ENCODE data around the gene REV3L.
A peak's percentile ranks its signal among the peaks of the same experiment; 100 is the strongest.

The REV3L gene

DNA sequence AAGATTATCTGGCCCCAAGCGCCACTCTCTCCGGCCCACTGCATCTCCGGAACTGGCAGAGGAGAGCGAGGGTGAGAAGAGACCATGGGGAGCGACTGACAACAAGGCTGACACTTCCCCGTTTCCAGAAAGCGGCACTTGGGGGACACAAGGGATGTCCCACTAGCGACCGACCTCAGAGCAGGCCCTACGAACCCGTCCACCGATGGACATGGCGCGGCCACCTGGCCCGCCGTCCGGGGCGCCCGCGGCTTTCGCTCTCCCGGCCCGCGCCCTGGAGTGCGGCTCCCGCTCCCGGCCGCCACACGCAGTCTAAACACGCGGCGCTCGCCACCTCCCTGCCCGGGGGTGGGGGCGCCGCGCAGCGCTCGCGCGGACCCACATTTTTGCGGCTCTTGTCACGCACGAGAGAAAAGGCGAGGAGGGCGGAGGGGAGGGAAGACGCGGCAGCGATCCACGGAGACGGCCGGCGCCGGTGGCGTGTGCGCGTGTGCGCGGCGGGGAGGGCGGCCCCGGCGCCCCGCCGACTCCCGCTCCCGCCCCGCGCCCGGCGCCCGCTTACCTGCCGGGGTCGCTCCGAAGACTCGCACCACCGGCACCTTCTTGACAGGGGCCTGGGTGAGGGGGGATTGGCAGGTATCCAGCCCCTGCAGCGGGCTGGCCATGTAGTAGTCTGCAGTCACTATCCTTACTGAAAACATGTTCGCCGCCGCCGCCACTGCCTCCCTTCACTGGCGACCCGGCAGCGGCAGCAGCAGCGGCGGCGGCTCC, 645 bp downstream of the REV3L start:
- no peaks in the 10 kb centered on the region for H3K27me3 ChIP-seq (replicated peaks; ENCODE audit: insufficient read depth, low read length)
- peak overlapping the region; percentile 98 for H3K27ac ChIP-seq (ENCODE audit: low read length)
- peaks cover 21% of the 10 kb centered on the region for H3K4me1 ChIP-seq (ENCODE audit: low read length)
- peak overlapping the region; percentile 79 for H3K4me2 ChIP-seq (ENCODE audit: low read depth, low read length)
- peak; percentile 44 for DNase-seq
- no peaks in the 10 kb centered on the region for H3K36me3 ChIP-seq (replicated peaks; ENCODE audit: insufficient read depth, low read length)
- peaks cover 76% of the 10 kb centered on the region for H3K79me2 ChIP-seq (ENCODE audit: low read length)
- H3K9me2 ChIP-seq (replicated peaks; ENCODE audit: insufficient read depth, low read length): no peaks in the 10 kb centered on the region
- H3F3A ChIP-seq (ENCODE audit: insufficient read depth, low read length): peaks cover 27% of the 10 kb centered on the region
- peaks cover 12% of the 10 kb centered on the region; the same call in 1 of the 2 replicates for H4K20me1 ChIP-seq (ENCODE audit: insufficient read depth, low read length)
- peak overlapping the region; percentile 94 for H3K4me3 ChIP-seq (ENCODE audit: low read length)
- peak overlapping the region; percentile 80 for H2AFZ ChIP-seq (ENCODE audit: low read length)
- TF ChIP-seq EZH2phosphoT487 (IDR thresholded peaks at IDR 0.05; ENCODE audit: low read length): no peak
- H3K9ac ChIP-seq (ENCODE audit: low read length): peak overlapping the region; percentile 98
- no peaks in the 10 kb centered on the region for H3K9me3 ChIP-seq (replicated peaks; ENCODE audit: insufficient read depth, low read length)

DNA sequence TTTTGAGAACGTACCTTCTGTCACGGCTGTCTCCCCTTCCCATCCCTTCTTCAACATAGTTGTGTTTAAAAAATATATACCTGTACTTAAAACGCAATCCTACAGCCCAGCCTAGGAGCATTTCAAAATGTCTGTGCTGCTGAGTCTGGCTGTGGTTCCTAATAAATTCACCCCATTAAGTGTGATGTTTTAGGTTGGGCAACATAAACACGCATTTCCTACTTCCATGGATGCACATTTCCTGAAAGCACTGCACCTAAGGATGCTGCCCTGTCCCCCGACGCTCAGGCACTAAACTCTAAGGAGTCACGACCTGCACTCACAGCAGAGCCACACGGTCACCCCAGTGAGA, 1.2 kb downstream of the REV3L start:
- no peaks in the 10 kb centered on the region for H3K27me3 ChIP-seq (replicated peaks; ENCODE audit: insufficient read depth, low read length)
- H3K4me1 ChIP-seq (ENCODE audit: low read length): peaks cover 20% of the 10 kb centered on the region
- TF ChIP-seq, protein P1, sequence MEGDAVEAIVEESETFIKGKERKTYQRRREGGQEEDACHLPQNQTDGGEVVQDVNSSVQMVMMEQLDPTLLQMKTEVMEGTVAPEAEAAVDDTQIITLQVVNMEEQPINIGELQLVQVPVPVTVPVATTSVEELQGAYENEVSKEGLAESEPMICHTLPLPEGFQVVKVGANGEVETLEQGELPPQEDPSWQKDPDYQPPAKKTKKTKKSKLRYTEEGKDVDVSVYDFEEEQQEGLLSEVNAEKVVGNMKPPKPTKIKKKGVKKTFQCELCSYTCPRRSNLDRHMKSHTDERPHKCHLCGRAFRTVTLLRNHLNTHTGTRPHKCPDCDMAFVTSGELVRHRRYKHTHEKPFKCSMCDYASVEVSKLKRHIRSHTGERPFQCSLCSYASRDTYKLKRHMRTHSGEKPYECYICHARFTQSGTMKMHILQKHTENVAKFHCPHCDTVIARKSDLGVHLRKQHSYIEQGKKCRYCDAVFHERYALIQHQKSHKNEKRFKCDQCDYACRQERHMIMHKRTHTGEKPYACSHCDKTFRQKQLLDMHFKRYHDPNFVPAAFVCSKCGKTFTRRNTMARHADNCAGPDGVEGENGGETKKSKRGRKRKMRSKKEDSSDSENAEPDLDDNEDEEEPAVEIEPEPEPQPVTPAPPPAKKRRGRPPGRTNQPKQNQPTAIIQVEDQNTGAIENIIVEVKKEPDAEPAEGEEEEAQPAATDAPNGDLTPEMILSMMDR (IDR thresholded peaks at IDR 0.05; ENCODE audit: low read length): no peak
- TF ChIP-seq EZH2 (optimal IDR thresholded peaks at IDR 0.05; ENCODE audit: low read depth, low read length) (no peak), EZH2phosphoT487 (IDR thresholded peaks at IDR 0.05; ENCODE audit: low read length) (no peak)
- H3K79me2 ChIP-seq (ENCODE audit: low read length): peaks cover 76% of the 10 kb centered on the region
- H3K4me3 ChIP-seq (ENCODE audit: low read length): peak overlapping the region; percentile 94
- H3K9me2 ChIP-seq (replicated peaks; ENCODE audit: insufficient read depth, low read length): no peaks in the 10 kb centered on the region
- H3K27ac ChIP-seq (ENCODE audit: low read length): peak overlapping the region; percentile 98
- H3F3A ChIP-seq (ENCODE audit: insufficient read depth, low read length): peaks cover 27% of the 10 kb centered on the region
- peak overlapping the region; percentile 79 for H3K4me2 ChIP-seq (ENCODE audit: low read depth, low read length)
- peak overlapping the region; percentile 47 for H2AFZ ChIP-seq (ENCODE audit: low read length)
- peaks cover 17% of the 10 kb centered on the region; the same call in 1 of the 2 replicates for H4K20me1 ChIP-seq (ENCODE audit: insufficient read depth, low read length)
- H3K36me3 ChIP-seq (replicated peaks; ENCODE audit: insufficient read depth, low read length): no peaks in the 10 kb centered on the region
- no peaks in the 10 kb centered on the region for H3K9me3 ChIP-seq (replicated peaks; ENCODE audit: insufficient read depth, low read length)
- H3K9ac ChIP-seq (ENCODE audit: low read length): peak overlapping the region; percentile 98
- DNase-seq: no peak

DNA sequence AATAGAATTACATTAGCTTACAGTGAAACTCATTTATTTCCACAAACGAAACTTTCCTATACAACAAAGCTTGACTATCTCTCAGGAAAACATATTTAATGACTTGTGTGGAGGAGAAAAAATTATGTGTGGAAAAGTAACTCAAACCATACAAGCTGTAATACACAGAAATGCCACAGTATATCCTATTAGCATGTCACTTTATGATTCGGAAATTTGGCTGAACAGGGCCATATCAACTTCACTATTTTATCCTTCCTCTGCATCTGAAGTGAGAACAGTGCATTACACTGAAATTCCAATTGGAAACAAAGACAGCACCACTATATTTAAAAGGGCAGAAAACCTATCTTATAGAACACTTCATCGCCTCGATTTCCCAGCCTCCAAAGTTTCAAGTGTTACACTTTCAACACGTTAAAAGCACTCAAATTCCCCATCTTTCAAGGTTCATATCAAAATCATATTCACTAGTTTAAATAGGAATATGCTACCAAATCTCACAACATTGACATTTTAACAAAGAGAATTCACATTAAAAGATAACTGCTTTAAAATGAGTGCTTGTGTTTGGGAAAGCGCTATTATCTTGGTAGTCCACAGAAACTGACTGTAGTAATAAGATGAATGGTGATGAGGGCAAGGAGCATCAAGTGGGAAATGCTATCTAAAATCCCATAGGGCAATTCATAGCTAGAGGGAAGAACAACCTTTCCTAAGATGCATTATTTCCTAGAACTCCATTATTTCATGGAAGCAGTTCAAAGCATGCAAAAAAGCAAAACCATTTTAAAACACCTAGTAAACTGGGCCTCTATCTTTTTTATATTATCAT, 1.8 kb downstream of the REV3L start:
- H3K4me3 ChIP-seq (ENCODE audit: low read length): peak overlapping the region; percentile 94
- peak overlapping the region; percentile 47; the same call in 1 of the 2 replicates for H2AFZ ChIP-seq (ENCODE audit: low read length)
- H3K9ac ChIP-seq (ENCODE audit: low read length): peak overlapping the region; percentile 98
- no peaks in the 10 kb centered on the region for H3K9me3 ChIP-seq (replicated peaks; ENCODE audit: insufficient read depth, low read length)
- H3K27me3 ChIP-seq (replicated peaks; ENCODE audit: insufficient read depth, low read length): no peaks in the 10 kb centered on the region
- peaks cover 76% of the 10 kb centered on the region for H3K79me2 ChIP-seq (ENCODE audit: low read length)
- peaks cover 27% of the 10 kb centered on the region for H3F3A ChIP-seq (ENCODE audit: insufficient read depth, low read length)
- TF ChIP-seq EZH2 (optimal IDR thresholded peaks at IDR 0.05; ENCODE audit: low read depth, low read length): no peak
- TF ChIP-seq EZH2phosphoT487 (IDR thresholded peaks at IDR 0.05; ENCODE audit: low read length): no peak
- TF ChIP-seq, protein P1 (IDR thresholded peaks at IDR 0.05; ENCODE audit: low read length): no peak
- no peak for DNase-seq
- H3K4me1 ChIP-seq (ENCODE audit: low read length): peaks cover 20% of the 10 kb centered on the region
- H4K20me1 ChIP-seq (ENCODE audit: insufficient read depth, low read length): peaks cover 21% of the 10 kb centered on the region; the same call in 1 of the 2 replicates
- H3K4me2 ChIP-seq (ENCODE audit: low read depth, low read length): peak overlapping the region; percentile 79
- H3K9me2 ChIP-seq (replicated peaks; ENCODE audit: insufficient read depth, low read length): no peaks in the 10 kb centered on the region
- H3K36me3 ChIP-seq (replicated peaks; ENCODE audit: insufficient read depth, low read length): no peaks in the 10 kb centered on the region
- peak overlapping the region; percentile 98 for H3K27ac ChIP-seq (ENCODE audit: low read length)

Measured in MM.1S (cell line).